ENCODE data around the gene ZNF433.
"Not testable (repeated sequence)": the region's sequence is repeated elsewhere in the genome, so short reads cannot be mapped to it uniquely, and the experiment has no call there.

ZNF433 gene

GRCh38 chr19:12035220-12036172, at the start of gene ZNF433:
Gene ZNF433 (minus strand): TSS chr19:12035679. CDS start chr19:12035539, 140 bp downstream.
- DNase-seq (ENCODE audit: low spot score), result peak; percentile 93

GRCh38 chr19:12083336-12083735, 47.9 kb upstream of the ZNF433 start:
- DNase-seq (ENCODE audit: low spot score), result not testable (repeated sequence)

- no peak for DNase-seq (ENCODE audit: low spot score)
Observed at GRCh38 chr19:12077375-12077774, 41.9 kb upstream of the ZNF433 start.

- DNase-seq (ENCODE audit: low spot score), result not testable (repeated sequence)
Observed at GRCh38 chr19:12076331-12076730, 40.9 kb upstream of the ZNF433 start.

GRCh38 chr19:12075538-12076139, 40.2 kb upstream of the ZNF433 start:
- DNase-seq (ENCODE audit: low spot score), result no peak

- peak; percentile 95 for DNase-seq (ENCODE audit: low spot score)
Observed at GRCh38 chr19:12064590-12065538, 29.4 kb upstream of the ZNF433 start, which contains the start of gene ZNF844. Gene ZNF844 (plus strand): TSS chr19:12064731. CDS start chr19:12064874, 143 bp downstream.

GRCh38 chr19:12055784-12056183, 20.3 kb upstream of the ZNF433 start:
- no peak for DNase-seq (ENCODE audit: low spot score)

GRCh38 chr19:12052497-12053169, 17.2 kb upstream of the ZNF433 start, which contains the start of gene ZNF878:
Gene ZNF878 (minus strand): TSS chr19:12052961. CDS start chr19:12052801, 160 bp downstream.
- peak; percentile 75 for DNase-seq (ENCODE audit: low spot score)

GRCh38 chr19:12052091-12052496, 16.6 kb upstream of the ZNF433 start:
- DNase-seq (ENCODE audit: low spot score), result no peak

- DNase-seq (ENCODE audit: low spot score), result no peak
Observed at GRCh38 chr19:12047868-12048267, 12.4 kb upstream of the ZNF433 start.

GRCh38 chr19:12043752-12044422, 8.4 kb upstream of the ZNF433 start:
- DNase-seq (ENCODE audit: low spot score), result no peak

- DNase-seq (ENCODE audit: low spot score), result no peak
Observed at GRCh38 chr19:12042893-12043292, 7.4 kb upstream of the ZNF433 start.

- no peak for DNase-seq (ENCODE audit: low spot score)
Observed at GRCh38 chr19:12034620-12035019, 859 bp downstream of the ZNF433 start.

- DNase-seq (ENCODE audit: low spot score), result no peak
Observed at GRCh38 chr19:12034198-12034597, 1.3 kb downstream of the ZNF433 start.

GRCh38 chr19:12015753-12016116, 19.7 kb downstream of the ZNF433 start:
- DNase-seq (ENCODE audit: low spot score), result no peak

GRCh38 chr19:12015015-12015752, 20.3 kb downstream of the ZNF433 start:
- DNase-seq (ENCODE audit: low spot score), result no peak

GRCh38 chr19:12000152-12000981, 35.1 kb downstream of the ZNF433 start:
- DNase-seq (ENCODE audit: low spot score), result no peak

- DNase-seq (ENCODE audit: low spot score), result no peak
Observed at GRCh38 chr19:11995174-11995573, 40.3 kb downstream of the ZNF433 start.

GRCh38 chr19:11991921-11992320, 43.6 kb downstream of the ZNF433 start:
- DNase-seq (ENCODE audit: low spot score), result not testable (repeated sequence)

Data from germinal center (tissue), 1 donor.